RKO (cell line): ENCODE measurements around the gene ALPP.
"Not testable (repeated sequence)": the region's sequence is repeated elsewhere in the genome, so short reads cannot be mapped to it uniquely, and the experiment has no call there.

Experiments used
- DNase-seq: peaks from one replicate; pipeline ENCODE4 v3.0.0-alpha.2; 2016; ENCODE audit warnings: low spot score

The ALPP gene

GRCh38 chr2:232422051-232422450 lies 43.5 kb downstream of the ALPP start:
- no peak for DNase-seq

GRCh38 chr2:232422996-232423395 lies 44.4 kb downstream of the ALPP start:
- DNase-seq, result not testable (repeated sequence)

GRCh38 chr2:232423407-232423806 lies 44.9 kb downstream of the ALPP start:
- DNase-seq, result not testable (repeated sequence)

DNA sequence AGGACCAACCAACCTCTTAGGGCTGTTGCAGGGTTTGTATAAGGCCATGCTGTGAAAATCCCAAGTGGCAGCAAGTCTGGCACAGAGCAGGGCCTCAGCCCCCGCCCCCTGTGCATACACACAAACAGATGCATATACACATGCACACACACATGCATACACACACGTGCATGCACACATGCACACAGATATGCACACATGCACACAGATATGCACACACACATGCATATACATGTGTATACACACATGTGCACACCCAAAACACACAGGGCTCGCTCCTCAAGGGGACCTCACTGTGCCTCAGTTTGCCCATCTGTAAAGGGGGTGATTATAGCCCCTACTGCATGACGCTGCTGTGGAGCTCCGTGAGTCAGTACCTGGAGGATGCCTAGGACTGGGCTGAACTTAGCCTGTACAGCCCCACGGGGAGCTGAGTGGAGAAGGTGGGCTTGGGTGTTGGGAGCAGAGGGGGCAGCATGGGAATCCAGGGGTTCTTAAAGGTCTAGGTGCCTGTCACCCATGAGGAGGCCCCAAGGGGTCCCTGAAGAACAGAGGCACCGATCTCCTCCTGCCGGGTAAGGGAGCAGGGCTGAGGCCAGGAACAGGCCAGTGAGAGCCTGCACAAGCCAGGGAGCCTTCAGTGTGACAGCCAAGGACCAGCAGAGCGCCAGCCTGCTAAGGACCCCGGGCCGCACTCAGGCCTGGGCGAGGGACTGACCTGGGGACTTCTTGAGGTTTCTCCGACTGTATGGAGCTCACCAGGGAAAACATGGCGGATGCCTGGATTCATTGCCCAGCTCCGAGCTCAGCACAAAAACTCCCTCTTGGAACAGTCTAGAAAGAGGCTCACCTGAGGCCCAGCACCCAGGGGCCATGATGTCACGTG lies 53.4 kb downstream of the ALPP start:
- no peak for DNase-seq
